SK-N-MC (cell line): ENCODE data around the gene MAP2.

Experiments
- EZH2 ChIP-seq: fragments of 200-600 bp; sonication (generic); IDR thresholded peaks from one replicate; pipeline ENCODE4 v1.6.1; 2017; ENCODE audit warnings: antibody characterized with exemption
- POLR2AphosphoS5 ChIP-seq: IDR thresholded peaks from 2 replicates; pipeline ENCODE4 v1.6.1; 2012; ENCODE audit warnings: mild to moderate bottlenecking, low read depth, low read length, borderline replicate concordance

- TF ChIP-seq EZH2 (no peak), POLR2AphosphoS5 (no peak)
These were observed 84.4 kb downstream of the MAP2 start for GRCh38 chr2:209508255-209508654.
